ENCODE measurements around the gene PHF12.

- TF ChIP-seq GATA2 (IDR thresholded peaks at IDR 0.05; ENCODE audit: low read depth, low read length): no peak
- TF ChIP-seq GATA3 (IDR thresholded peaks at IDR 0.05; ENCODE audit: low read depth, low read length): no peak
Measured at GRCh38 chr17:28928061-28928460, 23.3 kb downstream of the PHF12 start.

Data from SH-SY5Y (cell line).